ENCODE measurements around the gene TTLL11.

TTLL11 gene

DNA sequence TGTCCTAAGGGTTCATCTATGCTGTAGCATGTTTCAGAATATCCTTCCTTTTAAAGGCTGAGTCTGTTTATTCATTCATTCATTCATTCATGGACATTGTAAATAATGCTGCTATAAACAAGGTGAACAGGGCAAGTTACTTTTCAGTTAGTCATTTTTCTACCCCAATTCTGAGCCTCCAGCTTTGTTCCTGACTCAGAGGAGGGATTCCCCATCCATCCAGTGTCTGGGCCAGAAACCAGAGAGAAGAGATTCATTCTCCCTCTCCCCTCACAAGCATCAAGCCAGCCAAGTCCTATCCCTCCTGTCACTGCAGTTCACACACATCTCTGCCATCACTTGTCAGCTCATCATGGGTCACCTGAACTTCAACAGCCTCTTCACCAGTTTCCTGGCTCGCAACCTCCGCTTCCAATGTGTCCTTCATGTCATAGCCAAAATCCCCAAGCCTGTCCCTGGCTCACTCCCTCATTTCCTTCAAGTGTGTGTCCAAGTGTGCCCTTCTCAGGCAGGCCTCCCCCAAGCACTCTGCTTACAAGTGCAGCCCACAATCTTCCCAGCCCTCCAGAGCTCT is 203.0 kb downstream of the TTLL11 start:
- H3K4me3 ChIP-seq (ENCODE audit: low read length): no peak overlapping the region

DNA sequence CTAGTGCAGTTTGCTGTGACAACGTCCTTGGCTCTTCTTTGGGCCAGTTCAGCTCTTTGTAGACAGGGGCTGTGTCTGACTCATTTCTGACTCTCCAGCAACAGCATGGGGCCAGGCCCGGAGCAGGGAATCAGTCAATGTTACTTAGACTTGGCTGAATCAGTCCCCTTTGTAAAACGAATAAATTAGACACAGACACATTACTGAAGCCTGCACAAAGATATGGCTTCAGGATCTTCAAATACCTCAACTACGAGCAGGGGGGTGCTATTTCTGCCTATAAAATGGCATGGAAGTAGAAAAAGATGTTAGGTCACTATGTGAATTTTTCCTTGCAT is 204.7 kb downstream of the TTLL11 start:
- H4K5ac ChIP-seq (ENCODE audit: low read length): no peak overlapping the region
- no peak overlapping the region for H2BK5ac ChIP-seq (ENCODE audit: low read length)
- WGBS (ENCODE audit: extremely low coverage, insufficient coverage, low lambda C conversion rate): no CpG with 5 or more reads among the region's 4 CpGs
- H2BK15ac ChIP-seq (replicated peaks; ENCODE audit: low read depth): no peak overlapping the region
- H3K4me3 ChIP-seq (ENCODE audit: low read length): no peak overlapping the region
- H3K36me3 ChIP-seq (ENCODE audit: control insufficient read depth, insufficient read depth, low read length): no peaks in the 10 kb centered on the region
- H3K79me2 ChIP-seq (ENCODE audit: control insufficient read depth, insufficient read depth, low read length): no peaks in the 10 kb centered on the region
- H2AK5ac ChIP-seq (ENCODE audit: low read length): no peak overlapping the region
- no peak overlapping the region for H3K18ac ChIP-seq (ENCODE audit: low read length)
- H3K9ac ChIP-seq (ENCODE audit: low read length): no peak overlapping the region
- H3K56ac ChIP-seq (ENCODE audit: low read length): no peak overlapping the region
- H3K79me1 ChIP-seq (ENCODE audit: low read length): no peaks in the 10 kb centered on the region
- peak; percentile 39 for DNase-seq
- no peaks in the 10 kb centered on the region for H3K27me3 ChIP-seq (ENCODE audit: insufficient read depth, low read length, poor library complexity)
- no peak overlapping the region for H2BK120ac ChIP-seq (ENCODE audit: low read depth, low read length)
- no peak overlapping the region for H3K27ac ChIP-seq (ENCODE audit: low read depth, low read length)
- H4K8ac ChIP-seq (ENCODE audit: low read depth, low read length): no peak overlapping the region
- no peak overlapping the region for H3K23ac ChIP-seq (ENCODE audit: low read length)
- H3K4ac ChIP-seq (ENCODE audit: low read depth, low read length): no peak overlapping the region
- H3K4me2 ChIP-seq (ENCODE audit: low read length): no peak overlapping the region
- peaks cover 2% of the 10 kb centered on the region for H3K4me1 ChIP-seq (ENCODE audit: control insufficient read depth, low read depth, low read length)

More for the DNA sequence above, 203.0 kb downstream of the TTLL11 start:
- Histone ChIP-seq H2BK120ac (ENCODE audit: low read depth, low read length) (no peak overlapping the region), H2AK5ac (ENCODE audit: low read length) (no peak overlapping the region), H3K4ac (ENCODE audit: low read depth, low read length) (no peak overlapping the region), H3K23ac (ENCODE audit: low read length) (no peak overlapping the region), H2BK15ac (replicated peaks; ENCODE audit: low read depth) (no peak overlapping the region), H3K27ac (ENCODE audit: low read depth, low read length) (no peak overlapping the region), H3K79me2 (ENCODE audit: control insufficient read depth, insufficient read depth, low read length) (no peaks in the 10 kb centered on the region), H3K36me3 (ENCODE audit: control insufficient read depth, insufficient read depth, low read length) (no peaks in the 10 kb centered on the region), H3K79me1 (ENCODE audit: low read length) (no peaks in the 10 kb centered on the region), H2BK5ac (ENCODE audit: low read length) (no peak overlapping the region), H4K5ac (ENCODE audit: low read length) (no peak overlapping the region), H4K8ac (ENCODE audit: low read depth, low read length) (no peak overlapping the region), H3K4me1 (ENCODE audit: control insufficient read depth, low read depth, low read length) (peaks cover 2% of the 10 kb centered on the region), H3K4me2 (ENCODE audit: low read length) (no peak overlapping the region), H3K9ac (ENCODE audit: low read length) (no peak overlapping the region), H3K27me3 (ENCODE audit: insufficient read depth, low read length, poor library complexity) (no peaks in the 10 kb centered on the region), H3K56ac (ENCODE audit: low read length) (no peak overlapping the region), H3K18ac (ENCODE audit: low read length) (no peak overlapping the region)
- WGBS (ENCODE audit: extremely low coverage, insufficient coverage, low lambda C conversion rate): no CpG with 5 or more reads among the region's 2 CpGs
- DNase-seq: no peak

DNA sequence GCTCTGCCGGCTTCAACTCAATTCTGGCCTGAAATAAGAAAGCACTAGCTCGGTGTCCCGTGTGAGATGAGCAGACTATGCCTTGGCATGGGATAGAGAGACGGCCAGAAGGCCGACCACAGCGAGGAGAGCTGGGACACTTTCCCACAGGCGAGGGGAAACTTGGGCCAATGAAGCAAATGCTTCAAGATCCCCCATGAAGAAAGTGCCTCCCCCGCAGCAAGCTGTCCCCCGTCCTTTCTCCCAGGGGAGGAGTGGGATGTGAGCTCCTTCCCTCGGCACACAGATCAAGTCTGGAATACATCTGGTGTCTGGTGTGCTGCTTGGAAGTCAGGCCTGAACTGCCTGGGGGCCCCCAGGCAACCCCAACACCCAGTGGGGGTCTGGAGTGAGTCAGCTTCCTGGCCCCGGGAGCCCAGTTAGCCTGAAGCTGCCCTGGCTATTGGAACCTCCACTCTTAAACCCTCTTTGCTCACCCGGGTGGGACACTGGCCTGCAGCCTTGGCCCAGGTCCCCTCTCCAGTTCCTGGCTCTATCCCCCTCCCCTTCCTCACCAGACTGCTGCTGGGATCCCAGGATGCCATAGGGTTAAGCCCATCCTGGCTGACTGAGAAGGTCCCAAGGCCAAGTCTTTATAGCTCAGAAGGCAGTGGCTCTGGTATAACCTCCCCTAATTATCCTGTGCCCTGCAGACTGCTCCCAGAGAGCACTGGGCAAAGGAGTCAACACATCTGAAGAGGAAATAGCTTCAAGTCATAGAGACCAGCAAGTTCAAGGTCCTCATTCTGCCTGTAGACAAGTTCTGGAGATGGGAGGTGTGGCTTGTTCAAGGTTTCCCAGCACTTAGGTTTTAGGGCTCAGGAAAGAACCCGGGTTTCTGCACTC is 205.3 kb downstream of the TTLL11 start:
- H3K79me1 ChIP-seq (ENCODE audit: low read length): no peaks in the 10 kb centered on the region
- no peak overlapping the region for H3K4me3 ChIP-seq (ENCODE audit: low read length)
- H3K23ac ChIP-seq (ENCODE audit: low read length): no peak overlapping the region
- WGBS (ENCODE audit: extremely low coverage, insufficient coverage, low lambda C conversion rate): no CpG with 5 or more reads among the region's 13 CpGs
- no peak overlapping the region for H3K9ac ChIP-seq (ENCODE audit: low read length)
- H3K56ac ChIP-seq (ENCODE audit: low read length): no peak overlapping the region
- H3K18ac ChIP-seq (ENCODE audit: low read length): peak overlapping the region; percentile 8
- H3K27ac ChIP-seq (ENCODE audit: low read depth, low read length): peak overlapping the region; percentile 14
- H3K79me2 ChIP-seq (ENCODE audit: control insufficient read depth, insufficient read depth, low read length): no peaks in the 10 kb centered on the region
- H2BK15ac ChIP-seq (replicated peaks; ENCODE audit: low read depth): no peak overlapping the region
- no peaks in the 10 kb centered on the region for H3K36me3 ChIP-seq (ENCODE audit: control insufficient read depth, insufficient read depth, low read length)
- H2BK120ac ChIP-seq (ENCODE audit: low read depth, low read length): no peak overlapping the region
- no peak overlapping the region for H3K4me2 ChIP-seq (ENCODE audit: low read length)
- no peak overlapping the region for H3K4ac ChIP-seq (ENCODE audit: low read depth, low read length)
- no peak overlapping the region for H4K8ac ChIP-seq (ENCODE audit: low read depth, low read length)
- no peak overlapping the region for H2BK5ac ChIP-seq (ENCODE audit: low read length)
- no peak overlapping the region for H4K5ac ChIP-seq (ENCODE audit: low read length)
- no peaks in the 10 kb centered on the region for H3K27me3 ChIP-seq (ENCODE audit: insufficient read depth, low read length, poor library complexity)
- H3K4me1 ChIP-seq (ENCODE audit: control insufficient read depth, low read depth, low read length): peaks cover 2% of the 10 kb centered on the region
- peak; percentile 45 for DNase-seq
- no peak overlapping the region for H2AK5ac ChIP-seq (ENCODE audit: low read length)

- Histone ChIP-seq H3K18ac (ENCODE audit: low read length) (peak overlapping the region; percentile 8), H3K4me2 (ENCODE audit: low read length) (no peak overlapping the region), H3K23ac (ENCODE audit: low read length) (no peak overlapping the region), H3K9ac (ENCODE audit: low read length) (no peak overlapping the region), H3K79me1 (ENCODE audit: low read length) (no peaks in the 10 kb centered on the region), H3K36me3 (ENCODE audit: control insufficient read depth, insufficient read depth, low read length) (no peaks in the 10 kb centered on the region), H4K8ac (ENCODE audit: low read depth, low read length) (no peak overlapping the region), H3K27ac (ENCODE audit: low read depth, low read length) (no peak overlapping the region), H3K4ac (ENCODE audit: low read depth, low read length) (no peak overlapping the region), H3K27me3 (ENCODE audit: insufficient read depth, low read length, poor library complexity) (no peaks in the 10 kb centered on the region), H4K5ac (ENCODE audit: low read length) (no peak overlapping the region), H2BK5ac (ENCODE audit: low read length) (no peak overlapping the region), H3K4me1 (ENCODE audit: control insufficient read depth, low read depth, low read length) (peaks cover 2% of the 10 kb centered on the region), H2AK5ac (ENCODE audit: low read length) (no peak overlapping the region), H2BK15ac (replicated peaks; ENCODE audit: low read depth) (no peak overlapping the region), H3K4me3 (ENCODE audit: low read length) (no peak overlapping the region), H3K56ac (ENCODE audit: low read length) (no peak overlapping the region), H3K79me2 (ENCODE audit: control insufficient read depth, insufficient read depth, low read length) (no peaks in the 10 kb centered on the region), H2BK120ac (ENCODE audit: low read depth, low read length) (no peak overlapping the region)
- no CpG with 5 or more reads among the region's 11 CpGs for WGBS (ENCODE audit: extremely low coverage, insufficient coverage, low lambda C conversion rate)
- DNase-seq: no peak
These were observed 206.2 kb downstream of the TTLL11 start for GRCh38 chr9:121886759-121887485.

- no peak overlapping the region for H3K4me2 ChIP-seq (ENCODE audit: low read length)
- no peak for DNase-seq
- no peaks in the 10 kb centered on the region for H3K27me3 ChIP-seq (ENCODE audit: insufficient read depth, low read length, poor library complexity)
- H2BK120ac ChIP-seq (ENCODE audit: low read depth, low read length): no peak overlapping the region
- H3K27ac ChIP-seq (ENCODE audit: low read depth, low read length): no peak overlapping the region
- H2AK5ac ChIP-seq (ENCODE audit: low read length): no peak overlapping the region
- peaks cover 2% of the 10 kb centered on the region for H3K4me1 ChIP-seq (ENCODE audit: control insufficient read depth, low read depth, low read length)
- no peak overlapping the region for H4K8ac ChIP-seq (ENCODE audit: low read depth, low read length)
- no peak overlapping the region for H3K9ac ChIP-seq (ENCODE audit: low read length)
- H2BK15ac ChIP-seq (replicated peaks; ENCODE audit: low read depth): no peak overlapping the region
- H3K4me3 ChIP-seq (ENCODE audit: low read length): no peak overlapping the region
- H3K18ac ChIP-seq (ENCODE audit: low read length): no peak overlapping the region
- no peaks in the 10 kb centered on the region for H3K36me3 ChIP-seq (ENCODE audit: control insufficient read depth, insufficient read depth, low read length)
- H3K23ac ChIP-seq (ENCODE audit: low read length): no peak overlapping the region
- no peaks in the 10 kb centered on the region for H3K79me2 ChIP-seq (ENCODE audit: control insufficient read depth, insufficient read depth, low read length)
- H2BK5ac ChIP-seq (ENCODE audit: low read length): no peak overlapping the region
- no peak overlapping the region for H4K5ac ChIP-seq (ENCODE audit: low read length)
- WGBS (ENCODE audit: extremely low coverage, insufficient coverage, low lambda C conversion rate): no CpG with 5 or more reads among the region's 6 CpGs
- no peak overlapping the region for H3K56ac ChIP-seq (ENCODE audit: low read length)
- H3K79me1 ChIP-seq (ENCODE audit: low read length): no peaks in the 10 kb centered on the region
- no peak overlapping the region for H3K4ac ChIP-seq (ENCODE audit: low read depth, low read length)
These were observed 207.7 kb downstream of the TTLL11 start for GRCh38 chr9:121885345-121885901.
